ENCODE data around the gene SH3BGRL3. TPM values are rescaled to one million over a fixed set of nuclear protein-coding genes. Genes with fewer than 3 reads are reported as not detected.

Gene SH3BGRL3
- total and polyA plus RNA-seq, 2 of the 13 experiments (the other 11 are each of a cell fraction or from before 2014, with no cell fraction given): 11.4 to 12.2 TPM

- WGBS (ENCODE audit: low lambda C conversion rate): 95% methylated on average over 4 of the region's 4 CpGs
- no peak for FAIRE-seq
- Histone ChIP-seq H3K27me3 (ENCODE audit: control insufficient read depth in 1 of 2, insufficient read depth in 2 of 2, low read length in 2 of 2) (no peaks in the 10 kb centered on the region), H3K36me3 (replicated peaks in 1 of 2; ENCODE audit: control insufficient read depth in 1 of 2, insufficient read depth in 2 of 2, low read length in 2 of 2) (peaks cover 13 to 60% of the 10 kb centered on the region in 2 experiments), H3K27ac (ENCODE audit: extremely low read length, insufficient read depth, low read length) (no peak overlapping the region), H3K79me2 (ENCODE audit: insufficient read depth, low read length) (no peaks in the 10 kb centered on the region), H3K4me3 (replicated peaks in 1 of 3; ENCODE audit: insufficient read depth in 1 of 3, low read depth in 2 of 3, low read length in 3 of 3) (no peak overlapping the region), H2AFZ (ENCODE audit: low read length) (no peak overlapping the region), H3K4me2 (ENCODE audit: low read depth, low read length) (no peak overlapping the region), H4K20me1 (ENCODE audit: insufficient read depth, low read length) (no peaks in the 10 kb centered on the region), H3K9me3 (ENCODE audit: low read length) (no peaks in the 10 kb centered on the region), H3K9ac (ENCODE audit: insufficient read depth, low read depth, low read length) (no peak overlapping the region), H3K4me1 (ENCODE audit: insufficient read depth, low read length) (no peaks in the 10 kb centered on the region)
- TF ChIP-seq ZNF562 (CRISPR knock-in tag; IDR thresholded peaks at IDR 0.05; ENCODE audit: borderline replicate concordance) (0 out of 2 replicates have a peak, but pooled peaks have one; percentile 23), ZNF326 (CRISPR knock-in tag; IDR thresholded peaks at IDR 0.05; ENCODE audit: borderline replicate concordance) (no peak)
- TF ChIP-seq, protein P1, sequence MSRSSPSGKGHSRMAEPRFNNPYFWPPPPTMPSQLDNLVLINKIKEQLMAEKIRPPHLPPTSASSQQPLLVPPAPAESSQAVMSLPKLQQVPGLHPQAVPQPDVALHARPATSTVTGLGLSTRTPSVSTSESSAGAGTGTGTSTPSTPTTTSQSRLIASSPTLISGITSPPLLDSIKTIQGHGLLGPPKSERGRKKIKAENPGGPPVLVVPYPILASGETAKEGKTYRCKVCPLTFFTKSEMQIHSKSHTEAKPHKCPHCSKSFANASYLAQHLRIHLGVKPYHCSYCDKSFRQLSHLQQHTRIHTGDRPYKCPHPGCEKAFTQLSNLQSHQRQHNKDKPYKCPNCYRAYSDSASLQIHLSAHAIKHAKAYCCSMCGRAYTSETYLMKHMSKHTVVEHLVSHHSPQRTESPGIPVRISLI (CRISPR knock-in tag; IDR thresholded peaks at IDR 0.05; ENCODE audit: borderline replicate concordance): no peak
- no TSS peak for BruUV-seq (replicated peaks)
- ATAC-seq: no peak
- POLR2A ChIA-PET: no interaction called here
- intact Hi-C loops (cut with micrococcal nuclease; ENCODE audit: unreplicated experiment): no loop called here
- CTCF ChIA-PET (ENCODE audit: low intra/inter-chr PET ratio, low total read pairs): no interaction called here
- no peak for DNase-seq (ENCODE audit: low spot score)
- in situ Hi-C loops (cut with HindIII; ENCODE audit: extremely low pct_ligation_motif_present, low pct_unique_long_range_greater_than_20kb): no loop called here
These were observed 10.7 kb upstream of the SH3BGRL3 start for GRCh38 chr1:26269198-26269550.

GRCh38 chr1:26274801-26275425 lies 5.0 kb upstream of the SH3BGRL3 start:
- ChIA-PET CTCF (ENCODE audit: low intra/inter-chr PET ratio, low total read pairs) (interaction anchor here (1.3 to 2.4 kb wide), 5 partner anchors 47 to 142 kb away, joined by 3 to 18 read pairs (median 10); no protein-coding TSS in a partner anchor), POLR2A (no interaction called here)
- no peak overlapping the region for H3K4me2 ChIP-seq (ENCODE audit: low read depth, low read length)
- no TSS peak for BruUV-seq (replicated peaks)
- no peak overlapping the region for H2AFZ ChIP-seq (ENCODE audit: low read length)
- H3K27me3 ChIP-seq (ENCODE audit: control insufficient read depth in 1 of 2, insufficient read depth in 2 of 2, low read length in 2 of 2): no peaks in the 10 kb centered on the region
- no peak overlapping the region for H3K9ac ChIP-seq (ENCODE audit: insufficient read depth, low read depth, low read length)
- no peaks in the 10 kb centered on the region for H4K20me1 ChIP-seq (ENCODE audit: insufficient read depth, low read length)
- peak; percentile 33; the same call in 1 of the 2 replicates for TF ChIP-seq ATF7 (IDR thresholded peaks at IDR 0.05)
- no peak for TF ChIP-seq ATF7 (CRISPR knock-in tag; IDR thresholded peaks at IDR 0.05)
- no peak for TF ChIP-seq ZFP41 (CRISPR knock-in tag; IDR thresholded peaks at IDR 0.05; ENCODE audit: borderline replicate concordance)
- in situ Hi-C loops (cut with HindIII; ENCODE audit: extremely low pct_ligation_motif_present, low pct_unique_long_range_greater_than_20kb): no loop called here
- H3K79me2 ChIP-seq (ENCODE audit: insufficient read depth, low read length): no peaks in the 10 kb centered on the region
- intact Hi-C loops (cut with micrococcal nuclease; ENCODE audit: unreplicated experiment): loop anchor here (2.0 kb wide), 1 partner anchor 46 kb away; no protein-coding TSS in a partner anchor
- no peak overlapping the region for H3K27ac ChIP-seq (ENCODE audit: extremely low read length, insufficient read depth, low read length)
- 93% methylated on average over 11 of the region's 11 CpGs for WGBS (ENCODE audit: low lambda C conversion rate)
- DNase-seq (ENCODE audit: low spot score): no peak
- peaks cover 26% of the 10 kb centered on the region for H3K4me1 ChIP-seq (ENCODE audit: insufficient read depth, low read length)
- no peak for ATAC-seq
- no peaks in the 10 kb centered on the region for H3K9me3 ChIP-seq (ENCODE audit: low read length)
- H3K36me3 ChIP-seq (replicated peaks in 1 of 2; ENCODE audit: control insufficient read depth in 1 of 2, insufficient read depth in 2 of 2, low read length in 2 of 2): peaks cover 25 to 69% of the 10 kb centered on the region in 2 experiments
- H3K4me3 ChIP-seq (replicated peaks in 1 of 3; ENCODE audit: insufficient read depth in 1 of 3, low read depth in 2 of 3, low read length in 3 of 3): no peak overlapping the region
- FAIRE-seq: no peak
